ENCODE data around the gene FEN1.

- TF ChIP-seq CTCF (conservative IDR thresholded peaks at IDR 0.05 in 1 of 2, IDR thresholded peaks at IDR 0.05 in 1 of 2; ENCODE audit: extremely low read depth in 1 of 2, insufficient read depth in 1 of 2, low read depth in 1 of 2, low read length in 2 of 2) (peak; percentile 83 to 89), EZH2 (IDR thresholded peaks at IDR 0.05; ENCODE audit: borderline replicate concordance, low read length) (no peak)
Measured at GRCh38 chr11:61797263-61797944, 4.7 kb downstream of the FEN1 start.

All from mammary epithelial cell (primary cell).